NT2/D1 (cell line): ENCODE results near the gene CDC34.

Experiments used
- DNase-seq: peaks from one replicate; pipeline ENCODE4 v3.0.0-alpha.2; 2011; ENCODE audit warnings: low read depth, low spot score
- H3K27me3 ChIP-seq: 2 replicates; pipeline ENCODE4 v1.6.0; 2011; ENCODE audit warnings: mild to moderate bottlenecking; ENCODE audit not compliant: insufficient read length, insufficient read depth
- H3K36me3 ChIP-seq: 2 replicates; pipeline ENCODE4 v1.6.1; 2011; ENCODE audit warnings: mild to moderate bottlenecking, low read length, mixed read lengths; ENCODE audit not compliant: insufficient read depth, insufficient read length
- H3K4me1 ChIP-seq: 2 replicates; pipeline ENCODE4 v1.5.1; 2011; ENCODE audit not compliant: insufficient read depth, insufficient read length
- H3K4me3 ChIP-seq: 2 replicates; pipeline ENCODE4 v1.5.1; 2011; ENCODE audit warnings: low read depth; ENCODE audit not compliant: insufficient read length
- H3K9ac ChIP-seq: 2 replicates; pipeline ENCODE4 v1.6.0; 2011; ENCODE audit warnings: low read depth; ENCODE audit not compliant: insufficient read length
- H3K9me3 ChIP-seq: 2 replicates; pipeline ENCODE4 v1.5.1; 2011; ENCODE audit warnings: mild to moderate bottlenecking, low read length; ENCODE audit not compliant: insufficient read depth
- SUZ12 ChIP-seq: IDR thresholded peaks from 2 replicates; pipeline ENCODE4 v1.6.1; 2011; ENCODE audit not compliant: insufficient read length, insufficient read depth; ENCODE audit errors: extremely low read depth
- YY1 ChIP-seq: IDR thresholded peaks from 2 replicates; pipeline ENCODE4 v1.6.1; 2011; ENCODE audit not compliant: insufficient read length, insufficient read depth
- ZNF274 ChIP-seq: IDR thresholded peaks from 2 replicates; pipeline ENCODE4 v1.6.1; 2011; ENCODE audit warnings: mild to moderate bottlenecking, low read depth, low read length

CDC34 gene

GRCh38 chr19:495081-495401, 36.5 kb upstream of the CDC34 start:
- no peak overlapping the region for H3K9ac ChIP-seq
- no peak for TF ChIP-seq SUZ12
- no peak for TF ChIP-seq YY1
- TF ChIP-seq ZNF274, result no peak
- no peak for DNase-seq
- H3K4me1 ChIP-seq, result peaks cover 15% of the 10 kb centered on the region
- H3K4me3 ChIP-seq, result no peak overlapping the region
- peaks cover 30% of the 10 kb centered on the region for H3K27me3 ChIP-seq
- H3K36me3 ChIP-seq, result no peaks in the 10 kb centered on the region
- H3K9me3 ChIP-seq, result no peaks in the 10 kb centered on the region

DNA sequence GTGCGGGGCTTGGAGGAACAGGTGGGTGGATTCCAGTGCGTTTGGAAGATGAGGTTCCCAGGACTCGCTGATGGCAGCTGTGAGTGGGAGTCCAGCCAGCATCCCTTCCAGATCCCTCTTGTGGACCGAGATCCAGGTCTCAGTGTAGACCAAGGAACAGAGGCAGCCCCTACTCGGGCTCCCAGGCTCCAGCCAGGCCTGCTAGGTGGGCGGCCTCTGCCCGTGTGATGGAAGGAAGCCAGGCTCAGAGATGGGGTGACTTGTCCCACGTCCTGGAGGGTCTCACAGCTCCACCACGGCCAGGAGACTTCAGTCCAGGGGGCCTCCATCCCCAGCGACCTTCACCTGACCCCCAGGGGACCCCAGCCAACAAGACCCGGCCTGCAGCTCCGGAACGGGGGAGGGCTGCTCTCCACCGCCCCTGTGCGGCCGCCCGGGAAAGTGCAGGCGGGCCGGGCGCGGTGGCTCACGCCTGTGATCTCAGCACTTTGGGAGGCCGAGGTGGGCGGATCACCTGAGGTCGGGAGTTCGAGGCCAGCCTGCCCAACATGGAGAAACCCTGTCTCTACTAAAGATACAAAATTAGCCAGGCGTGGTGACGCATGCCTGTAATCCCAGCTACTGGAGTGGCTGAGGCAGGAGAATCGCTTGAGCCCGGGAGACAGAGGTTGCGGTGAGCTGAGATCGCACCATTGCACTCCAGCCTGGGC, 36.0 kb upstream of the CDC34 start:
- no peak for DNase-seq
- Histone ChIP-seq H3K4me1 (peaks cover 15% of the 10 kb centered on the region), H3K4me3 (peak overlapping the region; percentile 15)

GRCh38 chr19:496112-496665, 35.4 kb upstream of the CDC34 start, which contains the start of gene MADCAM1:
Gene MADCAM1, plus strand, starts transcription at chr19:496486. Its CDS starts 14 bp downstream, at chr19:496500.
- TF ChIP-seq ZNF274 (no peak), SUZ12 (no peak), YY1 (no peak)
- H3K4me1 ChIP-seq, result peaks cover 14% of the 10 kb centered on the region
- peak within 1 kb of the TSS; percentile 34 for H3K4me3 ChIP-seq
- H3K9me3 ChIP-seq, result no peaks in the 10 kb centered on the region
- no peak for DNase-seq
- peaks cover 25% of the 10 kb centered on the region for H3K27me3 ChIP-seq
- H3K9ac ChIP-seq, result peak within 1 kb of the TSS; percentile 32
- no peaks in the 10 kb centered on the region for H3K36me3 ChIP-seq

More for the DNA sequence above, 36.0 kb upstream of the CDC34 start:
- H3K36me3 ChIP-seq, result no peaks in the 10 kb centered on the region
- peak overlapping the region; percentile 32 for H3K9ac ChIP-seq
- peaks cover 25% of the 10 kb centered on the region for H3K27me3 ChIP-seq
- no peak for TF ChIP-seq YY1
- no peak for TF ChIP-seq ZNF274
- no peak for TF ChIP-seq SUZ12
- no peaks in the 10 kb centered on the region for H3K9me3 ChIP-seq

DNA sequence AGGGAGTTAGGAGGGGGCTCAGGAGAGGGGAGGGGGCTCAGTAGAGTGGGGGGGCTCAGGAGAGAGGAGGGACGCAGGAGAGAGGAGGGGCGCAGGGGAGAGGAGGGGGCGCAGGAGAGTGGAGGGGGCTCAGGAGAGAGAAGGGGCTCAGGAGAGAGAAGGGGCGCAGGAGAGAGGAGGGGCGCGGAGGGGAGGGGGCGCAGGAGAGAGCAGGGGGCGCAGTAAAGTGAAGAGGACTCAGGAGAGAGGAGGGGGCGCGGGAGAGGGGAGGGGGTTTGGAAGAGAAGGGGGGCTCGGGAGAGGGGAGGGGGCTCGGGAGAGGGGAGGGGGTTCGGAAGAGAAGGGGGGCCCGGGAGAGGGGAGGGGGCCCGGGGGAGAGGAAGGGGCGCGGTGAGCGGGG, 34.6 kb upstream of the CDC34 start:
- Histone ChIP-seq H3K4me1 (peaks cover 14% of the 10 kb centered on the region), H3K4me3 (no peak overlapping the region), H3K36me3 (no peaks in the 10 kb centered on the region), H3K27me3 (peaks cover 25% of the 10 kb centered on the region), H3K9me3 (no peaks in the 10 kb centered on the region), H3K9ac (no peak overlapping the region)
- TF ChIP-seq SUZ12, result no peak
- TF ChIP-seq YY1, result no peak
- no peak for TF ChIP-seq ZNF274
- DNase-seq, result no peak

- Histone ChIP-seq H3K9ac (peak overlapping the region; percentile 50), H3K36me3 (no peaks in the 10 kb centered on the region), H3K27me3 (peaks cover 25% of the 10 kb centered on the region), H3K9me3 (no peaks in the 10 kb centered on the region; the same call in 1 of the 2 replicates), H3K4me1 (peaks cover 14% of the 10 kb centered on the region), H3K4me3 (peak overlapping the region; percentile 34)
- DNase-seq, result no peak
- no peak for TF ChIP-seq SUZ12
- no peak for TF ChIP-seq YY1
- no peak for TF ChIP-seq ZNF274
These were observed 34.1 kb upstream of the CDC34 start for GRCh38 chr19:497491-497868.

GRCh38 chr19:497869-498510, 33.6 kb upstream of the CDC34 start:
- H3K9ac ChIP-seq, result peak overlapping the region; percentile 50

GRCh38 chr19:498511-498891, 33.1 kb upstream of the CDC34 start:
- Histone ChIP-seq H3K9me3 (no peaks in the 10 kb centered on the region; the same call in 1 of the 2 replicates), H3K27me3 (peaks cover 25% of the 10 kb centered on the region), H3K9ac (no peak overlapping the region), H3K4me1 (peaks cover 9% of the 10 kb centered on the region), H3K36me3 (no peaks in the 10 kb centered on the region), H3K4me3 (no peak overlapping the region)
- no peak for DNase-seq
- TF ChIP-seq ZNF274 (no peak), SUZ12 (peak; percentile 14)

More at GRCh38 chr19:497869-498510, 33.6 kb upstream of the CDC34 start:
- Histone ChIP-seq H3K9me3 (no peaks in the 10 kb centered on the region; the same call in 1 of the 2 replicates), H3K27me3 (peaks cover 25% of the 10 kb centered on the region), H3K36me3 (no peaks in the 10 kb centered on the region), H3K4me1 (peaks cover 12% of the 10 kb centered on the region), H3K4me3 (peak overlapping the region; percentile 34)
- no peak for DNase-seq
- TF ChIP-seq SUZ12 (no peak), ZNF274 (no peak), YY1 (no peak)
